HG02642 (cell line): Measurements from ENCODE around the gene HAUS7.

Experiments used
- ATAC-seq: cut with Tn5 transposase; IDR thresholded peaks from one replicate; pipeline ENCODE4 v1.9.1; 2021; ENCODE audit warnings: mild to moderate bottlenecking; ENCODE audit not compliant: unreplicated experiment, poor library complexity

HAUS7 gene

GRCh38 chrX:153457827-153458466 is 12.4 kb downstream of the HAUS7 start:
- no peak for ATAC-seq

DNA sequence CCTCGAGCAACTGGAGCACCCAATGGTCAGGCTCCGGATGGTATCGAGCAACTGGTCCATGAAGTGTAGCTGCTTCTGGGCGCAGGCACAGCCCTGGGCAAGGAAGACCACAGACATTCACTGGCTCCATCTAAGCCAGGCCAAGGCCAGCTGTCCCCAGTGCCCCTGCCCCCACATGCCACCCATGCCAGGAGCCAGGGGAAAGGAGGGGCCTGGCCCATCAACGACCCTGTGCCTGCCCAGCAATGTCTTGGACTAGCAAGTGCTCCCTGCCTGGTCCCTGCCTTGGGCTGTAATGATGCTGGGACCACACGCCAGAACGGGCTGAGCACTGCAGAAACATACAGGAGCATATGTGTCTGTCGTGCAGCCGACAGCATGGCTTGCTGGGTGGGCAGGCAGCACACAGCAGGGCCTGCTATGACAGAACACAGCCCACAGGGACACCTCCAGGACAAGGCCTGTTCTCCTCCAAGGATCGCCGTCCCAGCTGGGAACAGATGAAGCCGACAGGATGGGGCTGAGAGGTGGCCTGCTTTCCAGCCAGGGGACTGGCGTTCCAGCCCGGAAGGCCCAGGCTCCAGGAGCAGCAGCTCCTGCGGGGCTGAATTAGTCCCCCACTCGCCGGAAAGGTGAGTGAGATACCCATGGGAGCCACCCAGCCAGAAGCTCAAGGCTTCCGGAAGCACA is 13.1 kb downstream of the HAUS7 start:
- no peak for ATAC-seq

- ATAC-seq, result no peak
These were observed 13.7 kb downstream of the HAUS7 start for GRCh38 chrX:153456704-153457103.

DNA sequence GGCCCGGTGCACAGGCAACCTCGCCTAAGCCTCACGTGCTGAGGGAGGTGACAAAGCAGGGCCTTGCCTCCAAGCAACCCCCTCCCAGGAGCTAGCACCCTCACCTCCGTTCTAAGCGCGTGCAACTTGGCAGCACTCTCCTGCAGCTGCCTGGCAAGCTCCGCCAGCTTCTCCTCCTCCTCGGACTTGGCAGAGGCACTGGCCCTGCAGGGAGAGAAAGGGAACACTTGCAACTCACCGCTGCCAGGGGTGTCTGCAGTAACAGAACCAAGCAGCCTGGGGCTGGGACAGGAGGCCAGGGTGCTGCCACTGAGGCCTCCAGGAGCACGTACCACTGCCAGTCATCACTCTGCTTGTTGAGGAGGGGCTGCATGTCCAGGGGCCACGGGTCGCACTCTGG is 14.2 kb downstream of the HAUS7 start:
- no peak for ATAC-seq

DNA sequence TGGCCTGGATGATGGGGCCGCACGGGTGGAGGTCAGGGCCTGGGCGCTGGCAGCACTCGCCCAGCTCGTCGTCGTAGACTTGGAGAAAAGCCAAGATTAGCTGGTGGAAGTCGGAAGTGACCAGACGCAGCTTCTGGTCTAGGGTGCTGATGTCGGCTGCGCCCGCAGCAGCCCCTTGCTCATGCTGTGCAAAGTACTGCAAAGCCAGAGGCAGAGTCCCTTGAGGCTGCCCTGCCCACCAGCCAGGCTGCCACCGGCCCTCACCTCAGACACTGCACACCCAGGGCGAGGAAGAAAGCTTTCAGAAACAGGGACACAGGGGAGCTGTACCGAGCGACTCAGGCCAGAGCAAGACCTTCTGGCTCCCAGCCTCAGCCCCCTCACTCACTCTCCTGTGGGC is 14.8 kb downstream of the HAUS7 start:
- ATAC-seq, result no peak

DNA sequence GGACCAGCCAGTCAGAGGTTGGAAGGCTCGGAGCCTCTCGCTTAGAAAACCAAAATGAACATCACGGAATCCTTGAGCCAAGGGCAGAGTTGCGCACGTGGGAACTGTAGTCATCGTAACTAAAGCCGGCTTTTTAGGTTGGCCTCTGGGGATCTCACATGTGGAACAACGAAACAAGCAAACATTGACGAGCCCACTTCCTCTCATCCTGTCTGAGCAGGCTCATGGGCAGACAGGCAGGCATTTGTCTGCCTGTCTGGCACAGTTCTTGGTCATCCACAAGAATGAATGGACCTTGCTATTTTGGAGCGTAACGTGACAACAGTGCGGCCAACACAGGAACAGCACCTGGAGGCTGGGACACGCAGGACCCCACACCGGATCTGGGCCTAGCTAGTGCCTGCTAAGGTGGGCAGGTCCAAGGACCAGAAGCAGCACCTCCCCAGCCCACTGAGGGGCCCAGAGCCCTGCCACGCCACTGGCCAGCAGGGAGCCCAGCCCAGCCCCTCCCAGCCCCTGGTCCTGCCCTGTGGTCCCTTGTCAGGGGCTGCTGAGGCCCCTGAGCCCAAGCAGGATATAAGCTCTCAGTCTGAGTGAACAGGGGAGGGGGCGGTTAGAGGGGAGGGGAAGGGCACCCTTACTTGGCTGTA is 15.3 kb downstream of the HAUS7 start:
- no peak for ATAC-seq

DNA sequence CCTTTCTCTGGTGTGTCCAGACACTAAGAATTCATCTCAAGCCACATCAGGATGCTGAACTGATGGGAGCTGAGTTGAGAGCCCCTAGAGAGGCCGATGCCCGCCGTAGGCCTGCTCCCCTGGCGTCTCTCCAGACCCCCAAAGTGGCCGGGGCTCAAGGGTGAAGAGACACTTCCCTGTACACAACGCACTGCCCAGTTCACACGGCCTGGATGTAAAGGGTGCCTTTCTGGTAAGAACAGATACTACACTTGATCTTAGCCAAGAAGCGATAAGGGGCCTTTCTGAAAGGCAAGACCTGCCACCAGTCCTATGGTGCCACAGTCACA is 19.5 kb downstream of the HAUS7 start:
- ATAC-seq, result no peak

- ATAC-seq, result no peak
These were observed 20.0 kb downstream of the HAUS7 start for GRCh38 chrX:153450114-153450948.

DNA sequence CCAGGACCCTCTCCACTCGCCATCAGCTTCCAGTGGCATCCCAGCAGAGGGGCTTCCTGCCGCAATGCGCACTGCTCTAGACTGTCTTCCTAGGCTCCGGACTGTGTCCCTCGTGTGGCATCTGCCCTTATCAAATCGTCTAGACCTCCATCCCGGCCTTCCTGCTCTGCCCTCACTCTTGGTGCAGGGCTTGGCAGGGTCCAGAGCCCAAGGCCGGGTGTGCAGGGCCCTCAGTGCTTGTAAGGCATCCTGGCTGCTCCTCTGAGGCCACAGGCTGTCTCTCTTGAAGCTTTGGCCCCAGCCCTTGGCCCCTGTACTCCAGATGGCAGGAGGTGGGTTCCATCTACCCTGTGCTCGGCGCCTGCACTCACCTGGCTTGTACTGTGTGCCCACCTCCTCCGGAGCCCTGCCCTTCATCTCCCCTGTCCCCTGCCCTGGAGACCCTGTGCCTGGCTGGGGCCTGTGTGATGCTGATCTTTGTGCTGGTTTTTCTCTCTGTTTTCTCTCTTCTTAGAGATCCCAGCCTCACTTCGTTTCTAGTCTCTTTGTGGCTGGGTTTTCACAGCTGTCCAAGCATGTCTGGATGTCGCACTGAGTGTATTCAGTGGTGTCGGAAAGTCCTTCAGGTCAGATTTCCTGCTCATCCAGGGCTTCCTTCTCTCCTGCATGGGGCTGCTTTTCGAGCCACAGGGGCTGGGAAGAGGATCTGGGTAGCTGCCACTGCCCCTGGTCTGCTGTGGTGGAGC is 20.8 kb downstream of the HAUS7 start:
- ATAC-seq, result no peak

- ATAC-seq, result no peak
These were observed 21.6 kb downstream of the HAUS7 start for GRCh38 chrX:153448556-153449367.

GRCh38 chrX:153447581-153447960 is 22.8 kb downstream of the HAUS7 start:
- no peak for ATAC-seq

DNA sequence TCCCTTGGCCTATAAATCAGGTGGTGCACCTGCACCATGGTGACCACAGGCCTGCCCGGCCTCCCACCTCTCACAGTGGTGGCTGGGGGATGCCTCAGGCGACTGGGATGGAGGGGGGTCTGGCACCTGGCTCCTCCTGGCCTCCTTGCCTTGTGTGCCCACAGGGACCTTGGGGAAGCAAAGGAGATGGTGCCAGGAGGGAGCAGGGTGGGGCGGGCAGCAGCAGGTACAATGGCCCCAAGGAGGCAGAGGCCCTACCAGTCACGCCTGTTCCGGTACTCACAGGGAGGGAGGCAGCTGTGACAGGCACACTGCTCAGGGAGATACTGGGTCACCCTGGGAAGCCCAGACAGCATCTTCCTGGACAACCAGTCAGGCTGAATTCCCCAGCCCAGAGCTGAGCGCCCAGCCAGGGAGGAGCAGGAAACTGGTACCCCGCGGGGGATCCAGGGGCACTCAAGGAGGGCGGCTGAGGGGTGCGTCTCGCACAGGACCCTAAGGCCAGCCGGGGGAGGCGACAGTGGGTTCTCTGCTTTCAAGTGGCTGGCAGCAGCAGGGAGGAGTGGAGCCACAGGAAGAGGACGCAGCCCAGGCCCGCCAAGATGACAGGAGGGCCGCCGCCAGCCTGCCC is 23.3 kb downstream of the HAUS7 start:
- no peak for ATAC-seq

GRCh38 chrX:153446636-153446936 is 23.8 kb downstream of the HAUS7 start:
- no peak for ATAC-seq

GRCh38 chrX:153445856-153446635 is 24.3 kb downstream of the HAUS7 start, which contains the start of gene TREX2:
Gene TREX2, minus strand, starts transcription at chrX:153446056. Its CDS starts 626 bp downstream, at chrX:153445430.
- ATAC-seq, result no peak

DNA sequence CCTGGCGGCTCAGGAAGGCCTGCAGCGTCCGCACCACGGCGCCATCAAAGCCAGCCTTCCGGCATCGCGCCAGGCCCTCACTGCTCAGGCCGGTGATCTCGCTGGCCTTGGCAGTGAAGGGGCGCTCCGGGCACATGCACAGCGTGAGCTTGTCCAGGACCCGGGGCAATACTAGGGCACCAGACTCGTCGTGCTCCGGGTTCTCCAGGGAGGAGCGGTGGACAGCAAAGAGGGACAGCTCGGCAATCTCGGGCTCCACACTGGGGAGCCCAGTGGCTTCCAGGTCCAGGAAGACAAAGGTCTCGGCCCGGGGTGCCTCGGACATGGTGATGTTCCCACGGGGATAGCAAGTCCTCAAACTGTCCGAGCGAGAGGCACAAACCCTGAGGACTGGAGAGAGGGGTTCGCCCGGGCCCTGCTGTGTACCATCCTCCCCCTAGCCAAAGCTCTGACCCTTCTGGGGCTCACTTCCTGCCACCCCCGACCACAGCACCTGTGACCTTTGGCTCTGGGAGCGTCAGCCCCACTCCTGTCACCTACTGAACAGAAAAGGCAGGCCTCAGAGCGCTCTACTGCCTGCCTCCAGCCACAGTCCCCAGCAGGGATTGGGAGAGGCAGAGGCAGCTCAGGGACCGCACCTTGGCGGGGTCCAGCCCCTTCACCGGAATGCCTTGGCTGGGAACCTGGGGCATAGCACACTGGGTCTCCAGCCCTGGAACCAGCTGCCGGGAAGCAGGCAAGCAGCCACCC is 25.1 kb downstream of the HAUS7 start:
- ATAC-seq, result no peak

DNA sequence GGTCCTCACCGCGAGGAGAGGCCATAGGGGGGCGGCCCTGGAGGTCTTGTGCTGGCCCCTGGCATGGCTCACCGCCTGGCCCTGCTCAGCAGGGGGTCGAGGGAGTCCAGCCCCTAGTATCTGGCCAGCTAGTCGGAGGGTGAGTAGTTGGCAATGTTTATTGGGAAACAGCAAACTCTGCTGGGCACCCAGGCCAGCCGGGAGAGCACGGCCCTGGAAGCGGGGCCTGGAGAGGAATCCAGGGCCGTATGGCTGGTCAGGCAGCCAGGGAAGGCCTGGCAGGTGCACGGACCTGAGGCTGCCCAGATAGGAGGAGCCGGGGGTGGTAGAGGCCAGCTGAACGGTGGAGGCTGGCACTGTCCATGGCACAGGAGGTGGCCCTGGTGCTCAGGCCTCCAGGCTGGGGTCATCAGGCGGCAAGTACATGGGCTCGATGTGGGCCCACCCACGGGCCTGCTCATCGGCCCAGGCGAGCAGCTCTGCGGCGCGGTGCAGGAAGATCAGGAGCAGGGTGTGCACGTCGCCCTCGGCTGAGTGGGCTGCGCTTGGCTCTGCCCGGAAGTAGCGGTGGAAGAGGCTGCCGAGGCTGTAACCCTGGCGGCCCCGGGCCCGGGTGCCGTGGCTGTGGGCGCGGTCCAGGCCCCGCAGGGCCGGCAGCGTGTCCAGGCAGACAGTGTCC is 25.9 kb downstream of the HAUS7 start:
- no peak for ATAC-seq
